Upper lobe of right lung (tissue), 1 donor: ENCODE measurements around the gene SPANXN5. TPM values are rescaled to one million over a fixed set of nuclear protein-coding genes. Genes with fewer than 3 reads are reported as not detected.
"Not testable (repeated sequence)": the region's sequence is repeated elsewhere in the genome, so short reads cannot be mapped to it uniquely, and the experiment has no call there.

ENCODE experiments used
- ATAC-seq: fragments of 200-7000 bp; cut with Tn5 transposase; one replicate; pipeline ENCODE4 v1.9.1; 2020; ENCODE audit warnings: mild to moderate bottlenecking, moderate library complexity
- DNase-seq: peaks from one replicate; pipeline ENCODE4 v3.0.0-alpha.2; 2020
- H3K27ac ChIP-seq: fragments of 200-600 bp; one replicate; pipeline ENCODE4 v1.8.0; 2022
- H3K27me3 ChIP-seq: fragments of 200-600 bp; one replicate; pipeline ENCODE4 v1.8.0; 2022; ENCODE audit warnings: mild to moderate bottlenecking
- H3K36me3 ChIP-seq: fragments of 200-600 bp; one replicate; pipeline ENCODE4 v1.8.0; 2022
- H3K4me1 ChIP-seq: fragments of 200-600 bp; one replicate; pipeline ENCODE4 v1.8.0; 2022
- H3K4me3 ChIP-seq: fragments of 200-600 bp; one replicate; pipeline ENCODE4 v1.8.0; 2022; ENCODE audit warnings: mild to moderate bottlenecking
- H3K9me3 ChIP-seq: fragments of 200-600 bp; one replicate; pipeline ENCODE4 v1.8.0; 2022
- CTCF ChIP-seq: fragments of 200-600 bp; IDR thresholded peaks from one replicate; pipeline ENCODE4 v1.8.0; 2022; ENCODE audit warnings: antibody characterized with exemption
- intact Hi-C: fragments of 100-400 bp; cut with DNase I; formaldehyde crosslinking; loops from one replicate; pipeline ENCODE4 v1.11.0; 2022
- total RNA-seq: library from RNA; stranded (reverse); fragmentation: NEBNext Ultra II Directional; extraction: Animal tissue kit (Norgen Biotek cat#: 25700); gene quantifications from one replicate; pipeline ENCODE4 v1.2.1, GENCODE V29; 2021
- donor health status: DM: no; HTN: yes; CAD: no; lungs with severe emphysema.

Gene SPANXN5
- total RNA-seq, 1 donor from 2014 or later: not detected

DNA sequence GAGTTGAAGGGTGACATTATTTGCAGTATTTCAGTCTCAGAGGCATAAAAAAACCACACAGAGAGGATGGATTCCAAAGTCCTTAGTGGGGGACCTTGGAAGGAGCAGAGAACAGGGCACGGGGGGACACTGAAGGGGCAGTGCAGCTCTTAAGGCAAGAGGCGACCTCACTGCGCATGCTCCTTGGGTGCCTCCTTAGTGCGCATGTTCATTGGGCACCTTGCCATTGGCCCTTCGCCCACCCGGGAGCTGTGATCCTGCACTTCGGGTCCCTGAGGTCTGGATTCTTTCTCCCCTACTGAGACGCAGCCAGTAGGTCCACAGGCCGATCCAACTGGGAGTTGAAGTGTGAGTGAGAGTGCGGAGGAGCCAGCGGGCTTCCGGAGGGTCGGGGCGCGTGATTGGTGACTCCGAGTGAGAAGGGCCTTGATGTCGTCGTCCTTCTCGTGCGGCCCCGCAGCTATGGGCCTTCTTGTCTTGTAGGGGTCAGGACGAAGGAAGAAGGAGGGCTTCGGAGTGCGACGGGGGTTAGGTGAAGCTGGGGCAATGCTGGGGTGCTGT lies 13.9 kb upstream of the SPANXN5 start, which contains the start of gene XAGE5:
Gene XAGE5 (plus strand): TSS at position 223 of the 561 bp plus-strand sequence. CDS start 1,280 bp downstream, outside the sequence.
- TF ChIP-seq CTCF: no peak
- Histone ChIP-seq H3K27me3 (no peaks in the 10 kb centered on the region), H3K36me3 (no peaks in the 10 kb centered on the region), H3K27ac (no peak within 1 kb of the TSS), H3K9me3 (no peaks in the 10 kb centered on the region), H3K4me3 (no peak within 1 kb of the TSS), H3K4me1 (no peaks in the 10 kb centered on the region)
- intact Hi-C loops: no loop called here
- DNase-seq (no peak), ATAC-seq (no peak)

DNA sequence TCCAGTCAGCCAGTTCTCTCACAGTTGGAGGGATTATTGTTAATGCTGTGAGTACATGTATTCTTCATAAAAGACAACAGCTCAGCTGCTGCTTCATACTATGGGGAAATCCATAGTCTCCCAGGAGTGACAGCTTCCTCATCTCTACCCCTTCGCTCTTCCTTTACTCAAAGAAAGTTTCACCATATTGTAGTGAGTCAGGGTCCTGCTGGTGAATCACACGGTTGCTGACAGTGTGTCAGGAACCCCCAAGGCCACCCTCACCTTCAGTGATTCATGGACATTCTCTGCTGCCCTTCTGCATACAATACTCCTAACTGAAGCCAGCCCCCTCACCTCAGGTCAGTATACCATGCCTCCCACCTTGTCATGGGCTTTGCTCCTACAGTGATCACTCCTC lies 7.6 kb upstream of the SPANXN5 start:
- H3K4me3 ChIP-seq, ATAC-seq, H3K27me3 ChIP-seq, intact Hi-C loops, H3K4me1 ChIP-seq, H3K27ac ChIP-seq, H3K36me3 ChIP-seq, DNase-seq, H3K9me3 ChIP-seq: not testable (repeated sequence)

- H3K4me3 ChIP-seq, H3K9me3 ChIP-seq, intact Hi-C loops, H3K27ac ChIP-seq, H3K27me3 ChIP-seq, ATAC-seq, DNase-seq, H3K4me1 ChIP-seq, H3K36me3 ChIP-seq: not testable (repeated sequence)
Measured at GRCh38 chrX:52773504-52773903, 23.7 kb downstream of the SPANXN5 start.

DNA sequence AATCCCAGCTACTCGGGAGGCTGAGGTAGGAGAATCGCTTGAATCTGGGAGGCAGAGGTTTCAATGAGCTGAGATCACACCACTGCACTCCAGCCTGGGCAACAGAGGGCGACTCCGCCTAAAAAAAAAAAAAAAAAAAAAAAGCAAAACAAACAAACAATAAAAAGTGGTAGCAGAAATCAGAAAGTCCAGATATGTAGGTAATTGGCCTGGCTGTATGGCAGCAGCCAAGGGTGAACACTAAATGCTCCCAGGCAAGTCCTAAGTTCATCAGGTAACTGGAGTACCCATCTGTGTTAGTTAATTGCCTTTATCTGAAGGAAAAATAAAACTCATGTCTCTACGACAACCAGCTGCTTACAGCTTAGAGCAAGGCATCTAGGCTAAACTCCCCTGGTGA lies 31.2 kb downstream of the SPANXN5 start:
- H3K27ac ChIP-seq, ATAC-seq, intact Hi-C loops, H3K9me3 ChIP-seq, H3K4me3 ChIP-seq, H3K4me1 ChIP-seq, H3K36me3 ChIP-seq, DNase-seq, H3K27me3 ChIP-seq: not testable (repeated sequence)

- H3K27me3 ChIP-seq, H3K9me3 ChIP-seq, H3K27ac ChIP-seq, intact Hi-C loops, DNase-seq, H3K4me1 ChIP-seq, H3K4me3 ChIP-seq, ATAC-seq, H3K36me3 ChIP-seq: not testable (repeated sequence)
Measured at GRCh38 chrX:52750952-52751351, 46.3 kb downstream of the SPANXN5 start, which contains the start of gene SSX2B. Gene SSX2B, plus strand, starts transcription at chrX:52751252. Its CDS starts 1,429 bp downstream, at chrX:52752681.

Other genes starting within 250 kb of the SPANXN5 start
- gene SSX7, start 142.5 kb downstream of the SPANXN5 start, total RNA-seq: not detected
- gene SSX2, start 90.2 kb downstream of the SPANXN5 start, total RNA-seq: not detected
- not detected for gene SSX2B, start 46.2 kb downstream of the SPANXN5 start, total RNA-seq
- not detected for gene XAGE5, start 13.9 kb upstream of the SPANXN5 start, total RNA-seq
- gene XAGE3, start 70.7 kb upstream of the SPANXN5 start, total RNA-seq: not detected
- 11.9 TPM for gene FAM156B, start 99.9 kb upstream of the SPANXN5 start, total RNA-seq
- 23.3 TPM for gene FAM156A, start 161.1 kb upstream of the SPANXN5 start, total RNA-seq